ENCODE data around the gene P3H4.

GRCh38 chr17:41768682-41769288, 43.0 kb downstream of the P3H4 start:
- TF ChIP-seq CTCF (IDR thresholded peaks at IDR 0.05 in 2 of 3, conservative IDR thresholded peaks at IDR 0.05 in 1 of 3; ENCODE audit: control insufficient read depth in 2 of 3, extremely low read depth in 1 of 3, insufficient read depth in 1 of 3, low read depth in 3 of 3, low read length in 3 of 3) (no peak), EP300 (IDR thresholded peaks at IDR 0.05; ENCODE audit: borderline replicate concordance in 1 of 2, control insufficient read depth in 1 of 2, low read depth in 2 of 2, low read length in 2 of 2) (no peak), USF1 (IDR thresholded peaks at IDR 0.05; ENCODE audit: borderline replicate concordance, extremely low read length, insufficient read depth, low read depth, low read length) (no peak), SP1 (IDR thresholded peaks at IDR 0.05; ENCODE audit: low read depth, low read length) (no peak), CBX5 (IDR thresholded peaks at IDR 0.05; ENCODE audit: low read depth) (no peak)

Data from GM12878 (cell line).